Activated CD4-positive, alpha-beta T cell treated with anti-CD3 and anti-CD28 coated beads for 24 hours (primary cell): ENCODE measurements around the gene PHKG2.
"Not testable (repeated sequence)": the region's sequence is repeated elsewhere in the genome, so short reads cannot be mapped to it uniquely, and the experiment has no call there.

Experiments used
- DNase-seq, 2 donors: peaks; one replicate each; pipeline ENCODE4 v3.0.0-alpha.2; 2020; ENCODE audit warnings: low read depth in 2 of 2

Gene PHKG2, protein sequence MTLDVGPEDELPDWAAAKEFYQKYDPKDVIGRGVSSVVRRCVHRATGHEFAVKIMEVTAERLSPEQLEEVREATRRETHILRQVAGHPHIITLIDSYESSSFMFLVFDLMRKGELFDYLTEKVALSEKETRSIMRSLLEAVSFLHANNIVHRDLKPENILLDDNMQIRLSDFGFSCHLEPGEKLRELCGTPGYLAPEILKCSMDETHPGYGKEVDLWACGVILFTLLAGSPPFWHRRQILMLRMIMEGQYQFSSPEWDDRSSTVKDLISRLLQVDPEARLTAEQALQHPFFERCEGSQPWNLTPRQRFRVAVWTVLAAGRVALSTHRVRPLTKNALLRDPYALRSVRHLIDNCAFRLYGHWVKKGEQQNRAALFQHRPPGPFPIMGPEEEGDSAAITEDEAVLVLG

GRCh38 chr16:30747799-30748633 is at the start of gene PHKG2:
PHKG2 (plus strand) TSS chr16:30748425; CDS start chr16:30748821, 396 bp downstream.
- peak; percentile 93 to 97 for DNase-seq

GRCh38 chr16:30698816-30699614 is 49.2 kb upstream of the PHKG2 start, which contains the start of gene SRCAP:
SRCAP (plus strand) TSS chr16:30699171; CDS start chr16:30700825, 1,654 bp downstream.
- DNase-seq, result peak; percentile 83 to 87

DNA sequence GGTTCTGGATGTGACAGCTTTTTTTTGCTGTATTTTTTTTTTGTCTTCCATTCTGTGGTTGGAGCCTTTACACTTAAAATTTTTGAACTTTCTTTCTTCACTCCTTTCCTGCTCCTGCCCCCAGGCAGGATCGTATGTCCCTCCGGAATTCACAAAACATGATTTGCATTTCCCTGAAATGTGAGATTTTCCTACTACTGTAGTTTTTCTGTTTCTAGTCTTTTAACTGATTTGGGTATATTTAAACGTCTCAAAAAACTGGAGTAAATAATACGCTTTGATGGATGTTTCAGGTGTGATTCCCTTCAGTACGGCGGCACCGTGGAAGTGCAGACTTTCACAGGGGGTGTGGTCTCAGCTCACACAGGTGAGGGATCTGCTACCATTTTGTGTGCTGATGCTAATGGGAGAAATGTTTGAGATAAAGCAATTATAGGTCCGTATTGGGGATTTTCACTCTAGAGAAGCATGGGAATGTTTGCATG is 48.6 kb upstream of the PHKG2 start:
- no peak for DNase-seq

- no peak for DNase-seq
These were observed 47.7 kb upstream of the PHKG2 start for GRCh38 chr16:30700491-30700890.

DNA sequence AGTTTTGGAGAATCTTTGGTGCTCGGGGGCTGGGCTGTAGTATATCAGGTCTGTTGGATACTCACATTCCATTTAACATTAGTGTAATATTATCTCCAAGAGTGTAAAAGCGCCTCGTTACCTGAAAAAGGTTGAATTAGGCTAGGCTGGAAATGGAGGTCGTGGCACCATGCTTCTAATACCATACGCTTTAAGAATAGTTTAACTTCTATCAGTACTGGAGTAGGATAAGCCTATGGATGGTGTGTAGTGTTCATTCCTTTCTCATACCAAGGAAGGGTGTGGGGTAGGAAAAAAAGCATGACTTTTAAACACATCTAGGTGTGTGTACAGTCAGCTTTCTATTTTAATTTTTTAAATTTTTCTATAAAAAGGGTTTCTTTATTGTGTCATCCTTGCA is 47.3 kb upstream of the PHKG2 start:
- no peak for DNase-seq

DNA sequence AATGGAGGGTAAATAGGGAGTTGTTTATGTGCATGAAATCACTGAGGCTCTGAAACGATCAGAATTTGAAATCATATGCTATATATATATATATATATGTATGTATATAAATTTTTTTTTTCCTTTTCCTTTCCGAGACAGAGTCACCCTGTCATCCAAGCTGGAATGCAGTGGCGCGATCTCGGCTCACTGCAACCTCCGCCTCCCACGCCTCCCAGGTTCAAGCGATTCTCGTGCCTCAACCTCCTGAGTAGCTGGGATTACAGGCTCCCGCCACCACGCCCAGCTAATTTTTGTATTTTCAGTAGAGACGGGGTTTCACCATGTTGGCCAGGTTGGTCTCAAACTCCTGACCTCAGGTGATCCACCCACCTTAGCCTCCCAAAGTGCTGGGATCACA is 45.2 kb upstream of the PHKG2 start:
- DNase-seq, result not testable (repeated sequence)

DNA sequence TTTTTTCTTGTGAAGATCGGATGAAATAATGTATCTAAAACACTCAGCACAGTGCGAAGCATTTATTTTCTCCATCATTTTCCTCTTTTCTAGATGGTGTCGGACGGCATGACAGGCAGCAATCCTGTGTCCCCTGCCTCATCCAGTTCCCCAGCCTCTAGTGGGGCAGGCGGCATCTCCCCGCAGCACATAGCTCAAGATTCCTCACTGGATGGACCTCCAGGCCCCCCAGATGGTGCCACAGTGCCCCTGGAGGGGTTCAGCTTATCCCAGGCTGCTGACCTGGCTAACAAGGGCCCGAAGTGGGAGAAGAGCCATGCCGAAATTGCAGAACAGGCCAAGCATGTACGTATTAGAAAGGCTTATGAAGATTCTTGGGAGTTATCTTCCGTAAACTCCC is 44.3 kb upstream of the PHKG2 start:
- no peak for DNase-seq

- no peak for DNase-seq
These were observed 42.2 kb upstream of the PHKG2 start for GRCh38 chr16:30706046-30706445.

DNA sequence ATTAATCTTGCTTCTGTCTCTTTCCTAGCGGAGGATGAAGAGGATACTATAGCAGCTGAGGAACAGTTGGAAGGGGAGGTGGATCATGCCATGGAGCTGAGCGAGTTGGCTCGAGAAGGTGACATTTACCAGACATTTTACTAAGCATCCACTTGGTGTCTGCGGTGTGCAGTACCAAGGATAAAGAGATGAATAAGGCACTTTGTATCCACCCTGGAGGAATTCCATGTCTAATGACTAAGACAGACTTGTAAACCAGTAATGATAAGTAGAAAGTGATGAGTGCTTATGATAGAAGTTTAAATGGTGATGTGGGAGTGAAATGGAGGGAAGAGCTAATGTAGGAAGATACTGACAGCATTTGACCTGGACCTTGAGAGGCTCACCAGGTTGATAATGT is 37.3 kb upstream of the PHKG2 start:
- DNase-seq, result no peak

- no peak for DNase-seq
These were observed 36.5 kb upstream of the PHKG2 start for GRCh38 chr16:30711712-30712111.

- DNase-seq, result peak in 1 of 2 donors; percentile 18
These were observed 32.3 kb upstream of the PHKG2 start for GRCh38 chr16:30715750-30716445.

DNA sequence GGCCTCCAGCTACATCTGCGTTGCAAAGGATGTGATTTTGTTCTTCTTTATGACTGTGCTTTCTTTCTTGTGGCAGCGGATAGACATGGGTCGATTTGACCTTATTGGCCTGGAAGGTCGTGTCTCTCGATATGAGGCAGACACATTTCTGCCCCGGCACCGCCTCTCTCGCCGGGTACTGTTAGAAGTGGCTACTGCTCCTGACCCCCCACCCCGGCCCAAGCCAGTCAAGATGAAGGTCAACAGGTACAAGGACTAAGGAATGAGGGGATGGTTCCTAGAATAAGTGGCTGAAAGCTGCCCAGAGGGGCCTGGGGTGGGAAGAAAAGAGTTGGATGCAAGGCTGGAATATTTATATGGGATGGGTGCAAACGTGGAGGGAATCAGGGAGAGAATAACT is 28.1 kb upstream of the PHKG2 start:
- no peak for DNase-seq

GRCh38 chr16:30720694-30721093 is 27.5 kb upstream of the PHKG2 start:
- no peak for DNase-seq

DNA sequence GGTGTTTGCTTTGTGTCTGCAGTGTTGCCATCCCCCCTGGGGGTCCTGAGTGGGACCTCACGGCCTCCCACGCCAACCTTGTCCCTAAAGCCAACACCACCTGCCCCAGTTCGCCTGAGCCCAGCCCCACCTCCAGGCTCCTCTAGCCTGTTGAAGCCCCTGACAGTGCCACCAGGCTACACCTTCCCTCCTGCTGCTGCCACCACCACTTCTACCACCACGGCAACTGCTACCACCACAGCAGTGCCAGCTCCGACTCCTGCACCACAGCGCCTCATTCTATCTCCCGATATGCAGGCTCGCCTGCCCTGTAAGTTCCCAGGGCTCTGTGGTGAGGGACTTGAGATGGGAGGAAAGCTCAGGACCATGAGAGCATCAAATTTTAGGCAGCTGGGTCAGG is 27.1 kb upstream of the PHKG2 start:
- no peak for DNase-seq

- no peak for DNase-seq
These were observed 26.6 kb upstream of the PHKG2 start for GRCh38 chr16:30721606-30722005.

DNA sequence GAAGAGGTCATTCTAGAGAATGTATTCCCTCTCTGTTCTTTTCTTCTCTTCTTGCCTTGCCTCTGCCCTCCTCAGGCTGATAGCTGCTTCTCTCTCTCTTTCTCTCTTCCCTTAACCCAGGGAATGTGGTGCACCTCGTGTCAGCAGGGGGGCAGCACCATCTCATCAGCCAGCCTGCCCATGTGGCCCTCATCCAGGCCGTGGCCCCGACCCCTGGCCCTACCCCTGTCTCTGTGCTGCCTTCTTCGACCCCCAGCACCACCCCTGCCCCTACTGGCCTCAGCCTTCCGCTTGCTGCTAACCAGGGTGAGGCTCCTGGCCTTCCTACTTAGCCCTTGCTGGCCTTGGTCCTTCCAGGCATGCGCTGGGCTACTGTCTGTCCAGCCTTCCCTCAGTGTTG is 25.8 kb upstream of the PHKG2 start:
- no peak for DNase-seq

DNA sequence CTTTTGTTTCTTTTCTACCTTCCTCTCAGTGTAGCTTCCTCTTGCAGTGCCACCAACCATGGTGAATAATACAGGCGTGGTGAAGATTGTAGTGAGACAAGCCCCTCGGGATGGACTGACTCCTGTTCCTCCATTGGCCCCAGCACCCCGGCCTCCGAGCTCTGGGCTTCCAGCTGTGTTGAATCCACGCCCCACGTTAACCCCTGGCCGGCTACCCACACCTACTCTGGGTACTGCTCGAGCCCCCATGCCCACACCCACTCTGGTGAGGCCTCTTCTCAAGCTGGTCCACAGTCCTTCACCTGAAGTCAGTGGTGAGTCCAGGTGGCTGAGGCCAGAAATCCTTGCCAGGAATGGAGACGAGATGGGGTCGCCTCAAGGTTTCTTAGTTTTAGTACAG is 25.3 kb upstream of the PHKG2 start:
- DNase-seq, result no peak

DNA sequence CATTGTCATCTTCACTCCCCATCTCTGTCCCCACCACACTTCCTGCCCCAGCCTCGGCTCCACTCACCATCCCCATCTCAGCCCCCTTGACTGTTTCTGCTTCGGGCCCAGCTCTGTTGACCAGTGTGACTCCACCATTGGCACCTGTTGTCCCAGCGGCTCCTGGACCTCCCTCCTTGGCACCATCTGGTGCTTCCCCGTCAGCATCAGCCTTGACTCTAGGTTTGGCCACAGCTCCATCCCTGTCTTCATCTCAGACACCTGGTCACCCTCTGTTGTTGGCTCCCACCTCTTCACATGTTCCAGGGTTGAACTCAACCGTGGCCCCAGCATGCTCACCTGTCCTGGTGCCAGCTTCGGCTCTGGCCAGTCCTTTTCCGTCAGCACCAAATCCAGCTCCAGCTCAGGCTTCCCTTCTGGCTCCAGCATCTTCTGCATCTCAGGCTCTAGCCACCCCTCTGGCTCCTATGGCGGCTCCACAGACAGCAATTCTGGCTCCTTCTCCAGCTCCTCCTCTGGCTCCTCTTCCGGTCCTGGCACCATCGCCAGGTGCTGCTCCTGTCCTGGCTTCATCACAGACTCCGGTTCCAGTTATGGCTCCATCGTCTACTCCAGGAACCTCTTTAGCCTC is 24.4 kb upstream of the PHKG2 start:
- no peak for DNase-seq

DNA sequence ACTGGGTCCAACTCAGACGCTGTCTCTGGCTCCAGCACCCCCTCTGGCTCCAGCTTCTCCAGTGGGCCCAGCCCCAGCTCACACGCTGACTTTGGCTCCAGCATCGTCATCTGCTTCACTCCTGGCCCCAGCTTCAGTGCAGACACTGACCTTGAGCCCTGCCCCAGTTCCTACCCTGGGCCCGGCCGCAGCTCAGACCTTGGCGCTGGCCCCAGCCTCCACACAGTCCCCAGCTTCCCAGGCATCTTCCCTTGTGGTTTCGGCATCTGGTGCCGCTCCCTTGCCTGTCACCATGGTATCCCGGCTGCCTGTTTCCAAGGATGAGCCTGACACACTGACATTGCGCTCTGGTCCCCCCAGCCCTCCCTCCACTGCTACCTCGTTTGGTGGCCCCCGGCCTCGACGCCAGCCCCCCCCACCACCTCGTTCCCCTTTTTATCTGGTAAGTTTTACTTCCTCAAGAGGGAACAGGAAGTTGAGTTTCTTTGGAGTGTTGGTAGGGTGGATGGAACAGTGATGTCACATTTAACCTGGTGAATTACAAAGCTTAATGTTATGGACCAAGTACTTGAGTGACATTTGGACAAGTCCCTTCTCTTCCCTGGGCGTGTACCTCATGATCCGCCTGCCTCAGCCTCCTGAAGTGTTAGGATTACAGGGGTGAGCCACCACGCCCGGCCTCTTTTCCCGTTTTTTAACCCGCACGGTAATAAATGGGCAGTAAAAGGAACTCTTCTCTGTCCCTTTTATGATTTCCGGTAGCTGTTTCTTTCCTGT is 23.4 kb upstream of the PHKG2 start:
- DNase-seq, result no peak

DNA sequence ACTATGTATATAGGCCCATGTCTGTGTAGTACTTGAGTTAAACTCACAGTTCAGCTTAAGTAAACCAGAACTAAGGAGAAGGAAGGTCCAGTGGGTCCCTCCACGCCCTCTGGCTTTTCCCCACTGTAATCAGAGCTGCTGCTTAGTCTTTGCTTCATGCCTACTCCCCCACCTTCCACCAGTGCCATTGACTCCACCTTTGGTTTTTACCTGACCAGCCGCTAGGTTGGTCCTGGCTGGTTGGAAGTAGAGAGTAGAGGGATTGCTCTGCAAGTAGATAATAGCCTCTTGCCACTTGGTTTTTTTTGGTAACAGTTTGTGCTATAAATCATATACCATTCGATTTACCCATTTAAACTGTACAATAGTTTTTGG is 22.8 kb upstream of the PHKG2 start:
- DNase-seq, result no peak
